ENCODE data around the gene LTBR.

DNA sequence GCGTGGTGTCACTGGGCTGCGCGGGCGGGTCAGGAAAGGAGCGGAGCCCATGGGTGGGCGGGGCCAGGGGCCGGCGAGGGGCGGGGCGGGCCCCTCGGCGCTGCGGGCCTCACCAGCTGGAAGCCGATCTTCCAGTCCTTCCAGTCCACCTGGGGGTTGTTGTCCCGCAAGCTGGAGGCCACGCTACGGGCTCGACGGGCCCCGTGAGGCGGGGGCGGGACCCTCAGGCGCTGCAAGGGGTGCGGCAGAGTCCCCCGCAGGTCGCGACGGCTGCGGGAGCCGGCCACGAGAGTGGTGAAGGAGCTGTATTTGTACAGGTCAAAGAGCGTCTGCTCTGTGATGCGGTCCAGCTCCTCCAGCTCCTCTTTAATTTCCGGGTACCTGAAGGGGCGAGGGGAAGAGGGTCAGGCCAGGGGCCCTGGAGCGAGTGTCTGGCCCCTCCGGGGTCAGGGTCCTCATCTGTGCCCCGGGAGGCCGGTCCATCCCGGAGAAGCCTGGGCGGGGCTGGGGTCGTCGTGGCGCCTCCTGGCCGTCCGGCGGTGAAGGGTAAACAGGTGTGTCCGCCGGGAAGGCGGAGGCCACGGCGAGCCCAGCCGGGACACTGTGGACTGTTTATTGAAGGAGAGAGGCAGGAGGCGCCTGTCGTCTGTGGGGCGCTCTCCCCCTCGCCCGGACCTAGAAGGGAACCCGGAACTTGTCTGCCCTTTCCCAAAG is 20.5 kb upstream of the LTBR start:
- TF ChIP-seq, protein P1, sequence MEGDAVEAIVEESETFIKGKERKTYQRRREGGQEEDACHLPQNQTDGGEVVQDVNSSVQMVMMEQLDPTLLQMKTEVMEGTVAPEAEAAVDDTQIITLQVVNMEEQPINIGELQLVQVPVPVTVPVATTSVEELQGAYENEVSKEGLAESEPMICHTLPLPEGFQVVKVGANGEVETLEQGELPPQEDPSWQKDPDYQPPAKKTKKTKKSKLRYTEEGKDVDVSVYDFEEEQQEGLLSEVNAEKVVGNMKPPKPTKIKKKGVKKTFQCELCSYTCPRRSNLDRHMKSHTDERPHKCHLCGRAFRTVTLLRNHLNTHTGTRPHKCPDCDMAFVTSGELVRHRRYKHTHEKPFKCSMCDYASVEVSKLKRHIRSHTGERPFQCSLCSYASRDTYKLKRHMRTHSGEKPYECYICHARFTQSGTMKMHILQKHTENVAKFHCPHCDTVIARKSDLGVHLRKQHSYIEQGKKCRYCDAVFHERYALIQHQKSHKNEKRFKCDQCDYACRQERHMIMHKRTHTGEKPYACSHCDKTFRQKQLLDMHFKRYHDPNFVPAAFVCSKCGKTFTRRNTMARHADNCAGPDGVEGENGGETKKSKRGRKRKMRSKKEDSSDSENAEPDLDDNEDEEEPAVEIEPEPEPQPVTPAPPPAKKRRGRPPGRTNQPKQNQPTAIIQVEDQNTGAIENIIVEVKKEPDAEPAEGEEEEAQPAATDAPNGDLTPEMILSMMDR (IDR thresholded peaks at IDR 0.05) = peak in 2 of 4 experiments; percentile 6 to 17
- TF ChIP-seq POLR2A (IDR thresholded peaks at IDR 0.05) = peak; percentile 84

Measured in prostate gland (tissue), 2 donors.